MM.1S (cell line): ENCODE results near the gene IL1R2.

Experiments
- CTCF ChIP-seq: fragments of 300-600 bp; sonication (generic); IDR thresholded peaks from 2 replicates; pipeline ENCODE4 v1.5.1; 2016; ENCODE audit warnings: antibody characterized with exemption, low read length, mixed read lengths
- EZH2 ChIP-seq: fragments of 300-600 bp; sonication (generic); optimal IDR thresholded peaks from 2 replicates; pipeline ENCODE3; 2017; ENCODE audit warnings: low read depth, mild to moderate bottlenecking, antibody characterized with exemption, low read length, mixed read lengths
- EZH2phosphoT487 ChIP-seq: fragments of 300-600 bp; sonication (generic); IDR thresholded peaks from 2 replicates; pipeline ENCODE4 v1.6.1; 2018; ENCODE audit warnings: antibody characterized with exemption, low read length

- TF ChIP-seq EZH2 (no peak), CTCF (no peak), EZH2phosphoT487 (no peak)
Measured at GRCh38 chr2:101985793-101986164, 6.0 kb upstream of the IL1R2 start.
